Right renal pelvis (tissue), 4 donors: ENCODE measurements around the gene IL17RE. TPM values are rescaled to one million over a fixed set of nuclear protein-coding genes. Genes with fewer than 3 reads are reported as not detected.
"Not testable (repeated sequence)": the region's sequence is repeated elsewhere in the genome, so short reads cannot be mapped to it uniquely, and the experiment has no call there.

Experiments used
- DNase-seq, 4 donors: peaks; one replicate each; pipeline ENCODE4 v3.0.0-alpha.2; 2013; ENCODE audit warnings: low read depth in 4 of 4, low spot score in 3 of 4, missing footprints in 1 of 4
- polyA plus RNA-seq, 4 donors: library from polyadenylated mRNA; unstranded; fragments of 120-200 nt; gene quantifications; one replicate each; pipeline ENCODE4 v1.2.1, GENCODE V29; 2013; ENCODE audit not compliant: insufficient read length in 4 of 4

IL17RE gene
- polyA plus RNA-seq, 4 donors = 11.0 to 15.2 (median 11.8) TPM

DNA sequence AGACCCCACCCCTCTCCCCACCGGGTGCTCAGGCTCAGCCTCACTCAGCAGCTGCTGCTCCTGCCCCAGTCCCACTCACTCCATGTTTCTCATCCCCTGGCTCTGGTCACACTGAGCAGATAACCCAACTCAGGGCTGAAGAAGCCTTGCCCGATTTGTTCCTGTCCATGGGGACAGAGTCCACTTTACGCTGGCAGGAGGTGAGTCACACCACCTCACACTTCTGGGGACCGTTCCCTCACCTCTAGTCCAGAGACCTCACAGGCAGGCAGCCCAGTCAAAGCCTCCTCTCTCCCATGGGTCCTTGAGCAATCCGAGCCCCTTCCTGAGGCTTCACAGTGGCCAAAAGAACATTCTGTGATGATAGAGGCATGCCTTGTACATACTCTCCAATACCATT, 23.9 kb upstream of the IL17RE start:
- DNase-seq = no peak

DNA sequence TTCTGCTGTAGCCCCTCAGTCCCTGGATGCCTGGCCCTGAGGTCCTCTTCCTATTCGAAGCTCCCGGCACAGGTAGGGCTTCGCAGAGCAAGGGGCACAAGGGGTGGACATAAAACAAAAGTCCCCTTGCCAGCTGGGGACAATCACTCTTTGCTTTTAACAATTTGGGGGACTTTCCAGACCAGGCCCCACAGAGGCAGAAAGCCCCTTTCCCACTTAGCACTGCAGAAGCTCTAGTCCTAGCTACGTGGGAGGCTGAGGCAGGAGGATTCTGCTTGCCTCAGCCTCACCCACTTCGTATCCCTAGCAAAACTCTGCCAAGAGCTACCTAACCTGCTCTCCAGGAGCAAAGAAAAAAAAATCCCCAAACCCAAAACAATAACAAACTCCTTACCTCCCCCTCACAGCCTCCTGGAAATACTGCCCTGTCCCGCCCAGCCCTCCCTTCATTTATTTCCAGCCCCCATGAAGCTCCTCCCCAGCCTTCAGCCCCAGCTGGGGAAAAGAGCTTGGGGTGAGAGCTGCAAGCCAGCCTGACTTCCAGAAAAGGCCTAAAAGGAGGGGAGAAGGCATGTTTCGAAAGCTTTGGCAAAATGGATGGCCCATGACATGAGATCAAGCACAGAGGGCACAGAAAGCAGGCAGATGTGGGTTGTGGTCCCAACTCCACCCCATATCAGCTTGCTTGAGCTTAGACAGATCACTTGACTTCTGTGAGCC, 22.7 kb upstream of the IL17RE start, which contains the start of gene CIDEC:
CIDEC (minus strand) TSS at position 424 of the 720 bp plus-strand sequence. CDS start 1,767 bp downstream, outside the sequence.
- DNase-seq = no peak

DNA sequence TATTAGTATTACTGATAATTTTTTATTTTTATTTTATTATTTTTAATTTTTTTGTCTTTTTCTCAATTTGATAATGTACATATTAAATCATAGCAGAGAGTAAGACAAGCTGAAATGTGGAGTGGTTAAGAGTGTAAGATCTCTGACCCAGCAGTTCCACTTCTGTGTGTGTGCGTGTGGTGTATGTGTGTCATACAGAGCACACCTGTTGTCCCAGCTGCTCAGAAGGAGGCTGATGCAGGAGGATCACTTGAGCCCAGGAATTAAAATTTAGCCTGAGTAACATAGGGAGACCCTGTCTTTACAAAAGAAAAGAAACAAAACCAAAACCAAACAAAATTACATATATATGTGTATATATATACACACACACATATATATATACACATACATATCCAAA, 21.2 kb upstream of the IL17RE start:
- DNase-seq = no peak

- no peak for DNase-seq
Measured at GRCh38 chr3:9883706-9884554, 18.7 kb upstream of the IL17RE start.

DNA sequence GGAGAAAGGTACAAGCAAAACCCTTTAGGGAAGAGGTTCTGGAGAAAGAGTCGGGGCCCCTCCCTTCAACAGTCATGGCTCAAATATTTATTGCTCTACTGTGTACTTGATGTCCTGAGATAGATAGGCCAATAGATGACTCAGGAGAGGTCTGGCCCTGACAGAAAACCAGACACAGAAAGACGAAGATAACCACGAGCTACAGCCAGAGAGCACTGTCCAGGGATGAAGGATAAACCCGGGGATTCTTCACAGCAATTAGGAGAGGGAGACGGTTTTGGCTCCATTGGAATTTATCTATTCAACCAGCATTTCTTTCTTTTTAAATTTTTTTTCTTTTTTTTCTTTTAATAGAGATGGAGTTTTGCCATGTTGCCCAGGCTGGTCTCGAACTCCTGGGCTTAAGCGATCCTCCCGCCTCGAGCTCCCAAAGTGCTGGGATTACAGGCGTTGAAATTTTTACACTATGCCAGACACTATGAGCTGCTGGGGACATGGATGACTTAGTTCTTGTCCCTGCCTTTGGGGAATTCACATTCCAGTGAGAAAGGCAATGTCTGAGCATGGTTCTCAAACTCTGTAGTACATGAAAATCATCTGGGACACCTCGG, 18.0 kb upstream of the IL17RE start:
- no peak for DNase-seq

- DNase-seq = no peak
Measured at GRCh38 chr3:9886328-9886727, 16.3 kb upstream of the IL17RE start.

GRCh38 chr3:9887480-9887879, 15.2 kb upstream of the IL17RE start:
- no peak for DNase-seq

DNA sequence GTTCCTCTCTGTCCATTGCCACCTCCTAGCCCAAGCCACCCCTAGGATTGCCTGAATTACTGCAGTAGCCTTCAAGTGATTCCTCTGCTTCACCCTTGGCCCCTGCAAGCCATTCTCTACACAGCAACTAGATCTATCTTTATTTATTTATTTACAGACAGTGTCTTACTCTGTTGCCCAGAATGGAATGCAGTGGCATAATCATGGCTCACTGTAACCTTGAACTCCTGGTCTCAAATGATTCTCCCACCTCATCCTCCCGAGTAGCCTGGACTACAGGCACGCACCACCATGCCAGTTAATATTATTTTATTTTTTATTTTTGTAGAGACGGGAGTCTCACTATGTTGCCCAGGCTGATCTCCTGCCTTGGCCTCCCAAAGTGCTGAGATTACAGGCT, 14.1 kb upstream of the IL17RE start:
- DNase-seq = no peak

- DNase-seq = no peak
Measured at GRCh38 chr3:9889405-9889804, 13.2 kb upstream of the IL17RE start.

DNA sequence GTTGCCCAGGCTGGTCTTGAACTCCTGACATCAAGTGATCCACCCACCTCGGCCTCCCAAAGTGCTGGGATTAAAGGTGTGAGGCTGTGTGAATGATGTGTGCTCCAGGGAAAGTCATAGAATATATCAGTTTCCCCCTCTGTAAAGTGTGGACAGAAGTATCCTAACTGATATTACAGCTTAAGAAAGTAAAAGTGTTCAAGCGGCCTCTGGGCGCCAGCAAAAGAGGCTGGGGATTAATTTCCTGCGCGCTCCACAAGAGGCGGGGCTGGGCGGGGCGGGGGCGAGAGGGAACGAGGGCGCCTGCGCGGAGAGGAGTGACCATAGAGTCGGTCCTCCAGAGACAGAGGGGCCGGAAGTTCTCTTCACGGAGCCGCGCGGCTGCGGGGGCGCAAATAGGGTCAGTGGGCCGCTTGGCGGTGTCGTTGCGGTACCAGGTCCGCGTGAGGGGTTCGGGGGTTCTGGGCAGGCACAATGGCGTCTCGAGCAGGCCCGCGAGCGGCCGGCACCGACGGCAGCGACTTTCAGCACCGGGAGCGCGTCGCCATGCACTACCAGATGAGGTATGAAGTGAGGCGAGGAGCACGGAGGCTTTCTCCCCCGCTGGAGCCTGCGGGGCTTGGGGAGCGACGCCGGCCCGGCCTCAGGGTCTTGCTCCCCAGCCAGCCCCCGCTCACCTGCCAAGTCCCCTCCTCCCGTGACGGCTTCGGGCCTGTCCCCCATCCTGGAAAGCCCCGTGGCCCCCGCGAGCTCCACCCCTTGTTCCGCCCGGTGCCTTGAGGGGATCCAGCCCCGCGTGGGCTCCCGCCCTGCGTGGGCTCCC, 12.2 kb upstream of the IL17RE start, which contains the start of gene JAGN1:
JAGN1 (plus strand) TSS at position 362 of the 823 bp plus-strand sequence; CDS start at position 475, 113 bp downstream.
- peak; percentile 81 to 85 (median 82) for DNase-seq

- no peak for DNase-seq
Measured at GRCh38 chr3:9891072-9891622, 11.5 kb upstream of the IL17RE start.

- no peak for DNase-seq
Measured at GRCh38 chr3:9893739-9894138, 8.9 kb upstream of the IL17RE start.

GRCh38 chr3:9895715-9896114, 6.9 kb upstream of the IL17RE start:
- DNase-seq = not testable (repeated sequence)

GRCh38 chr3:9896755-9897407, 5.8 kb upstream of the IL17RE start:
- not testable (repeated sequence) for DNase-seq

DNA sequence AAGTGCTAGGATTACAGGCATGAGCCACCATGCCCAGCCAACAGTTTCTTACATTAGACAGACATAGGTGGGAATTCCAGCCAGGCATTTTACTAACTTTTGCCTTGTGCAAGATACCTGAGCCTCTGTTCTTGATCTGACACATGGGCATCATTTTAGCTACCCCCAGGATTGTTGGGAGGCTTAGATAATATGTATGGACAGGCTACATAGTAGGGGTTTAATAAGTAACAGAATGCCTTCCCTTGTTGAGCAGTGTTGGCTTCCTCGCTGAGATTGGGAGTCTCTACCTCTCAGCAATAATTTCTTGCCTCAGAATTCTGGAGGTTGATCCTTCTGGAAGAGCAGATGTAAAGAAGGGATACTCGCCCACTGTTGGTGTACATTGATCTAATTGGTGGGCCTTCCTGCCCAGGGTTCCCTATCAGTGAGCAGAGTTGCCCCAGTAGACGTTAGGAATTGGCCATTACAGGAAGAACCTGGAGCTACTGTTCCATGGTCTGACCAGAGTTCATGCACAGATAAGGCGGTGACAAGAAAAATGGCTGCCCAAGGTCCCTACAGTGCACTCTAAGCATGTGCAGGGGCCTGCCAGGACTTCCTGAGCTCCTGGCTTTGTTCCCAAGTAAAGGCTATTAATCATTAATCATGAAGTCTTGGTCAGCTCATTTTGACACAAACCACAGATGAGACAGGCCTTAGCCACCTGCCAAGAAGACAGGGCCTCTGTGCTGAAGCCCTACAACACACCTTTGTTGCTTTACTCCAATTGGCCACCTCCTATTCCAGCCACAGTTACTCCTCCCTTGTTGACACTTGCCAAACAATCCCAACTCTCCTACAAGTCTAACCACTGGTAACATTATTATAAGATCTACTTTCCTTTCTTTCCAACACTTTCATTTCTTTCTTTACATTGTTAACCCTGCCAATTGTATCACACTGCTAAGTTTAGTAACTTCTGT, 5.0 kb upstream of the IL17RE start:
- peak in 1 of 4 donors; percentile 43 for DNase-seq

- DNase-seq = no peak
Measured at GRCh38 chr3:9898467-9899241, 4.0 kb upstream of the IL17RE start.

DNA sequence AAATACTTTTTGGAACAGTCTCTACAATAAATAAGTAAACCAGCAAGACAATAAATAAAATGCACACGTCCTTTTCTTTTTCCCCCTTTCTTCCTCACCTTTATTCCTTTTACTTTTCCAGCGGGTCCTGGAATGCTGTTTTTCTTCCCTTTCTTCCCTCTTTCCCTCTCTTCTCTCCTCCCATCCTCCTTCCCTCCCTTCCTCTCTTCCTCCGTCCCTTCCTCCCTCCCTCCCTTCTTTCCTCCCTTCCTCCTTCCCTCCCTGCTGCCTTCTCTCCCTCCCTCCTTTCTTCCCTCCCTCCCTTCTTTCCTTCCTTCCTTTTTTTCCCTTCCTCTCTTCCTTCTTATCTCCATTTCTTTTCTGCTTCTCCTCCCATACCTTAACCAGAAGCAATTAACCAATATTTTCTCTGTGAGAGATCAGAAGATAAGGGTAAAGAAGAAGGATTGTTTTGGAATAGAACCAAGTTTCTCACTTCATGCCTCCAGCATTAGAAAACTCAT, 3.3 kb upstream of the IL17RE start:
- DNase-seq = no peak
